Measurements from ENCODE around the gene TSSK3. TPM values are rescaled to one million over a fixed set of nuclear protein-coding genes. Genes with fewer than 3 reads are reported as not detected.

TSSK3 gene
- total RNA-seq, 1 experiment from 2014 or later: 1.6 TPM

- no peaks in the 10 kb centered on the region for H3K79me2 ChIP-seq (ENCODE audit: insufficient read depth, low read length)
- Mint-ChIP-seq H3K4me1 (peaks cover 20 to 29% of the 10 kb centered on the region in 2 experiments), H3K27me3 (ENCODE audit: low read depth) (peaks cover 44% of the 10 kb centered on the region), H3K9me3 (no peaks in the 10 kb centered on the region), H3K4me3 (no peak overlapping the region), H3K27ac (no peak overlapping the region), H3K36me3 (ENCODE audit: insufficient read depth in 1 of 3, low read depth in 3 of 3) (no peaks in the 10 kb centered on the region)
- H2BK15ac ChIP-seq (ENCODE audit: low read depth, low read length): no peak overlapping the region
- no peak overlapping the region for H2AK5ac ChIP-seq (ENCODE audit: insufficient read length, low read length)
- H3K4me2 ChIP-seq (ENCODE audit: insufficient read depth, insufficient read length, low read length): no peak overlapping the region
- no peak overlapping the region for H3K18ac ChIP-seq (ENCODE audit: insufficient read length, low read depth, low read length)
- H2BK12ac ChIP-seq (ENCODE audit: insufficient read length, low read depth, low read length): no peak overlapping the region
- DNase-seq: no peak
- no peak overlapping the region for H4K8ac ChIP-seq (replicated peaks; ENCODE audit: insufficient read length, low read depth, low read length)
- H3K27ac ChIP-seq (ENCODE audit: insufficient read length, low read depth, low read length): no peak overlapping the region
- no peaks in the 10 kb centered on the region; the same call in 1 of the 2 replicates for H3K27me3 ChIP-seq (ENCODE audit: insufficient read depth, low read length)
- no peaks in the 10 kb centered on the region for H4K20me1 ChIP-seq (ENCODE audit: control insufficient read depth, insufficient read depth, insufficient read length)
- H2AFZ ChIP-seq (ENCODE audit: low read length): no peak overlapping the region
- no peak overlapping the region for H4K5ac ChIP-seq (ENCODE audit: insufficient read length, low read depth, low read length)
- no peaks in the 10 kb centered on the region for H3K4me1 ChIP-seq (ENCODE audit: insufficient read depth, low read length)
- no peak overlapping the region for H3K9ac ChIP-seq (ENCODE audit: extremely low read depth, insufficient read length, low read length)
- H3K79me1 ChIP-seq (ENCODE audit: insufficient read depth, low read depth, low read length, poor library complexity, severe bottlenecking): no peaks in the 10 kb centered on the region
- no peaks in the 10 kb centered on the region for H3K23me2 ChIP-seq (ENCODE audit: insufficient read length, low read depth, low read length, poor library complexity, severe bottlenecking)
- H3K4ac ChIP-seq (ENCODE audit: low read depth, low read length): no peak overlapping the region
- no peak overlapping the region for H2BK20ac ChIP-seq (ENCODE audit: low read depth, low read length, poor library complexity, severe bottlenecking)
- no peak overlapping the region for H3K14ac ChIP-seq (ENCODE audit: insufficient read depth, low read length)
- H2BK5ac ChIP-seq (ENCODE audit: insufficient read length, low read length): no peak overlapping the region
- no peak overlapping the region for H2BK120ac ChIP-seq (ENCODE audit: low read depth, low read length, poor library complexity, severe bottlenecking)
- H4K91ac ChIP-seq (ENCODE audit: insufficient read length, low read depth, low read length): no peak overlapping the region
- H3T11ph ChIP-seq (ENCODE audit: low read length): no peak overlapping the region
- H3K56ac ChIP-seq (ENCODE audit: insufficient read length, low read depth, low read length): no peak overlapping the region
- WGBS (ENCODE audit: extremely low coverage, insufficient read length, low lambda C conversion rate): no CpG with 5 or more reads among the region's 5 CpGs
- H3K23ac ChIP-seq (ENCODE audit: insufficient read length, low read depth, low read length): no peak overlapping the region
- TF ChIP-seq CTCF (conservative IDR thresholded peaks at IDR 0.05): no peak
- H3K9me3 ChIP-seq (ENCODE audit: control insufficient read depth, low read depth, low read length): no peaks in the 10 kb centered on the region
These were observed 20.4 kb upstream of the TSSK3 start for GRCh38 chr1:32341971-32342370.

Measured in H9 (cell line).